UCSD-AML1 (cell line): ENCODE measurements around the gene ANGEL2.
A peak's percentile ranks its signal among the peaks of the same experiment; 100 is the strongest.
"Not testable (repeated sequence)": the region's sequence is repeated elsewhere in the genome, so short reads cannot be mapped to it uniquely, and the experiment has no call there.

Experiments used
- DNase-seq: peaks from one replicate; lab custom pipeline; 2025; ENCODE audit not compliant: unreplicated experiment; lab: John Stamatoyannopoulos, UW

Gene ANGEL2

GRCh38 chr1:213015099-213016050 is at the start of gene ANGEL2:
Gene ANGEL2, minus strand, starts transcription at chr1:213015867. Its CDS starts 196 bp downstream, at chr1:213015671.
- peak; percentile 95 for DNase-seq

- DNase-seq = no peak
These were observed 45.6 kb upstream of the ANGEL2 start for GRCh38 chr1:213061263-213061662.

GRCh38 chr1:213060836-213061235 is 45.2 kb upstream of the ANGEL2 start:
- DNase-seq = no peak

GRCh38 chr1:213057264-213058059 is 41.8 kb upstream of the ANGEL2 start:
- DNase-seq = no peak

GRCh38 chr1:213055767-213056166 is 40.1 kb upstream of the ANGEL2 start:
- no peak for DNase-seq

- DNase-seq = no peak
These were observed 39.3 kb upstream of the ANGEL2 start for GRCh38 chr1:213054733-213055591.

- DNase-seq = no peak
These were observed 38.5 kb upstream of the ANGEL2 start for GRCh38 chr1:213054142-213054541.

GRCh38 chr1:213053455-213053854 is 37.8 kb upstream of the ANGEL2 start:
- DNase-seq = no peak

GRCh38 chr1:213051881-213052202 is 36.2 kb upstream of the ANGEL2 start:
- no peak for DNase-seq

GRCh38 chr1:213051127-213051880 is 35.6 kb upstream of the ANGEL2 start, which contains the start of gene RPS6KC1:
Gene RPS6KC1, plus strand, starts transcription at chr1:213051241. Its CDS starts 164 bp downstream, at chr1:213051405.
- peak; percentile 80 for DNase-seq

GRCh38 chr1:213050745-213051126 is 35.1 kb upstream of the ANGEL2 start:
- no peak for DNase-seq

GRCh38 chr1:213049232-213049631 is 33.6 kb upstream of the ANGEL2 start:
- no peak for DNase-seq

GRCh38 chr1:213045321-213046226 is 29.9 kb upstream of the ANGEL2 start:
- DNase-seq = not testable (repeated sequence)

GRCh38 chr1:213041443-213041842 is 25.8 kb upstream of the ANGEL2 start:
- no peak for DNase-seq

- no peak for DNase-seq
These were observed 19.9 kb upstream of the ANGEL2 start for GRCh38 chr1:213035573-213035972.

GRCh38 chr1:213034713-213035112 is 19.0 kb upstream of the ANGEL2 start:
- no peak for DNase-seq

GRCh38 chr1:213032651-213033050 is 17.0 kb upstream of the ANGEL2 start:
- DNase-seq = no peak

- DNase-seq = not testable (repeated sequence)
These were observed 11.4 kb upstream of the ANGEL2 start for GRCh38 chr1:213027024-213027423.

GRCh38 chr1:213020016-213020415 is 4.3 kb upstream of the ANGEL2 start:
- DNase-seq = no peak
